ENCODE measurements around the gene DLG4.

The DLG4 gene

GRCh38 chr17:7240375-7240774 is 20.7 kb upstream of the DLG4 start:
- TF ChIP-seq EZH2phosphoT487 (IDR thresholded peaks at IDR 0.05; ENCODE audit: borderline replicate concordance), result no peak
- Histone ChIP-seq H3K9me3 (ENCODE audit: insufficient read depth, low read depth, low read length) (no peaks in the 10 kb centered on the region), H3K9me2 (replicated peaks; ENCODE audit: low read depth, low read length) (no peaks in the 10 kb centered on the region), H2AFZ (ENCODE audit: low read length) (no peak overlapping the region), H4K20me1 (ENCODE audit: insufficient read depth, low read length, poor library complexity, severe bottlenecking) (peaks cover 21% of the 10 kb centered on the region), H3K4me2 (ENCODE audit: low read depth, low read length, poor library complexity, severe bottlenecking) (peak overlapping the region; percentile 75), H3K4me3 (ENCODE audit: low read length, poor library complexity, severe bottlenecking) (peak overlapping the region; percentile 86), H3F3A (ENCODE audit: low read depth) (peaks cover 5% of the 10 kb centered on the region; the same call in 1 of the 2 replicates), H3K36me3 (ENCODE audit: insufficient read depth, low read length) (peaks cover 28% of the 10 kb centered on the region; the same call in 1 of the 2 replicates), H3K9ac (ENCODE audit: low read depth, low read length, poor library complexity, severe bottlenecking) (peak overlapping the region; percentile 86), H3K27me3 (ENCODE audit: insufficient read depth, low read length, poor library complexity, severe bottlenecking) (peaks cover 5% of the 10 kb centered on the region), H3K4me1 (ENCODE audit: insufficient read depth, low read length, poor library complexity, severe bottlenecking) (peaks cover 32% of the 10 kb centered on the region), H3K79me2 (ENCODE audit: insufficient read depth, low read length) (peaks cover 59% of the 10 kb centered on the region)

DNA sequence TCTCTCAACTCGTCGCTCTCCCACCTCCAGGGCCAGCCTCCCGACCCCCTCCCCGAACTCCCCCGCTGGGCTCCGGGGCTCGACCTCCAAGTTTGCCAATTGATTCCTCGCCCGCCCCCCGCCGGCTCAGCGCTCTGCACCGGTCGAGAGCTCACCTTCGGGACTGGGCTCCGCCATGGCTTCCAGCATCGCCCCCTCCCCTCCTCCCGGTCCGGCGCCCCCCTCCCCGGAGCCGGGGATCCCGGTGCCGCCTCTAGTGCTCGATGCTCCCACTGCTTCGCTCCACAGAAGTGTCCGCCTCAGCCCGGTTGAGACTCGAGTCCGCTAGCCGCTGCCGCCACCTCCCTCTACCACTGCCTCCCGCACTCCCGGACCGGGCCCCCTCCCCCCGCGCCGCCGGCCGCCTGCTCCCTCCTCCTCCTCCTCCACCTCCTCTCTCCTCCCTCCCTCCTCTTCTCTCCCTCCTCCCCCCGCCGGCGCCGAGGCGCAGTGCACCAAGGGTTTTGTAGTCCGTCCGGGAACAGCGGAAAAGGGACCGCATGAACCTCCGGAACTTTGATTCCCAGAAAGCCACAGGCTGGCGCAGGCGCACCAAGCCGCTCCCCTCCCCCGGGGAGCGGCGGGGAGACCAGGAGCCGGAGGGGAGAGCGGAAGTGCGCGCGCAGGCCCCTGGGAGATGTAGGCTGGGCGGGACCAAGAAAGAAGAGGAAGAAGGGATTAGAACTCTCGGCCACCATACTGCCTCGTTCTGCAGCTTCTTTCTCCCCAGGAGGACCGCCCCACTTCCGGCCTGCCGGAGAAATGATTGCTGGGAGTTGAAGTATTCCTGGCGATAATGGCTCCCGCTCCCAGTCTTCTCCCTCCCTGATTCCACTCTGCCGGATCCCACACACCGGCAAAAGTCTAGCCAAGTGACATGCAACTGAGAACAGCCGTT is 19.7 kb upstream of the DLG4 start, which contains the start of gene PHF23:
PHF23 (minus strand) TSS at position 367 of the 937 bp plus-strand sequence; CDS start at position 189, 178 bp downstream.
- Histone ChIP-seq H3K36me3 (ENCODE audit: insufficient read depth, low read length) (peaks cover 25% of the 10 kb centered on the region; the same call in 1 of the 2 replicates), H3K9ac (ENCODE audit: low read depth, low read length, poor library complexity, severe bottlenecking) (peak within 1 kb of the TSS; percentile 98), H3K27me3 (ENCODE audit: insufficient read depth, low read length, poor library complexity, severe bottlenecking) (peaks cover 5% of the 10 kb centered on the region), H3F3A (ENCODE audit: low read depth) (peaks cover 12% of the 10 kb centered on the region), H3K4me3 (ENCODE audit: low read length, poor library complexity, severe bottlenecking) (peak within 1 kb of the TSS; percentile 96), H3K4me2 (ENCODE audit: low read depth, low read length, poor library complexity, severe bottlenecking) (peak within 1 kb of the TSS; percentile 75), H3K9me3 (ENCODE audit: insufficient read depth, low read depth, low read length) (no peaks in the 10 kb centered on the region), H4K20me1 (ENCODE audit: insufficient read depth, low read length, poor library complexity, severe bottlenecking) (peaks cover 29% of the 10 kb centered on the region), H3K4me1 (ENCODE audit: insufficient read depth, low read length, poor library complexity, severe bottlenecking) (peaks cover 40% of the 10 kb centered on the region), H3K9me2 (replicated peaks; ENCODE audit: low read depth, low read length) (no peaks in the 10 kb centered on the region), H2AFZ (ENCODE audit: low read length) (peak within 1 kb of the TSS; percentile 25; the same call in 1 of the 2 replicates), H3K79me2 (ENCODE audit: insufficient read depth, low read length) (peaks cover 61% of the 10 kb centered on the region)
- TF ChIP-seq, protein P1, sequence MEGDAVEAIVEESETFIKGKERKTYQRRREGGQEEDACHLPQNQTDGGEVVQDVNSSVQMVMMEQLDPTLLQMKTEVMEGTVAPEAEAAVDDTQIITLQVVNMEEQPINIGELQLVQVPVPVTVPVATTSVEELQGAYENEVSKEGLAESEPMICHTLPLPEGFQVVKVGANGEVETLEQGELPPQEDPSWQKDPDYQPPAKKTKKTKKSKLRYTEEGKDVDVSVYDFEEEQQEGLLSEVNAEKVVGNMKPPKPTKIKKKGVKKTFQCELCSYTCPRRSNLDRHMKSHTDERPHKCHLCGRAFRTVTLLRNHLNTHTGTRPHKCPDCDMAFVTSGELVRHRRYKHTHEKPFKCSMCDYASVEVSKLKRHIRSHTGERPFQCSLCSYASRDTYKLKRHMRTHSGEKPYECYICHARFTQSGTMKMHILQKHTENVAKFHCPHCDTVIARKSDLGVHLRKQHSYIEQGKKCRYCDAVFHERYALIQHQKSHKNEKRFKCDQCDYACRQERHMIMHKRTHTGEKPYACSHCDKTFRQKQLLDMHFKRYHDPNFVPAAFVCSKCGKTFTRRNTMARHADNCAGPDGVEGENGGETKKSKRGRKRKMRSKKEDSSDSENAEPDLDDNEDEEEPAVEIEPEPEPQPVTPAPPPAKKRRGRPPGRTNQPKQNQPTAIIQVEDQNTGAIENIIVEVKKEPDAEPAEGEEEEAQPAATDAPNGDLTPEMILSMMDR (conservative IDR thresholded peaks at IDR 0.05; ENCODE audit: low read length), result no peak
- TF ChIP-seq EZH2phosphoT487 (IDR thresholded peaks at IDR 0.05; ENCODE audit: borderline replicate concordance), result no peak

- no peaks in the 10 kb centered on the region for H3K9me2 ChIP-seq (replicated peaks; ENCODE audit: low read depth, low read length)
- peaks cover 12% of the 10 kb centered on the region for H3F3A ChIP-seq (ENCODE audit: low read depth)
- peaks cover 29% of the 10 kb centered on the region for H4K20me1 ChIP-seq (ENCODE audit: insufficient read depth, low read length, poor library complexity, severe bottlenecking)
- peak overlapping the region; percentile 98 for H3K9ac ChIP-seq (ENCODE audit: low read depth, low read length, poor library complexity, severe bottlenecking)
- TF ChIP-seq, protein P1 (conservative IDR thresholded peaks at IDR 0.05; ENCODE audit: low read length), result no peak
- TF ChIP-seq EZH2phosphoT487 (IDR thresholded peaks at IDR 0.05; ENCODE audit: borderline replicate concordance), result no peak
- peaks cover 40% of the 10 kb centered on the region for H3K4me1 ChIP-seq (ENCODE audit: insufficient read depth, low read length, poor library complexity, severe bottlenecking)
- no peaks in the 10 kb centered on the region for H3K9me3 ChIP-seq (ENCODE audit: insufficient read depth, low read depth, low read length)
- peak overlapping the region; percentile 70 for H3K4me2 ChIP-seq (ENCODE audit: low read depth, low read length, poor library complexity, severe bottlenecking)
- H3K36me3 ChIP-seq (ENCODE audit: insufficient read depth, low read length), result peaks cover 18% of the 10 kb centered on the region; the same call in 1 of the 2 replicates
- peaks cover 68% of the 10 kb centered on the region for H3K79me2 ChIP-seq (ENCODE audit: insufficient read depth, low read length)
- H3K27me3 ChIP-seq (ENCODE audit: insufficient read depth, low read length, poor library complexity, severe bottlenecking), result peaks cover 5% of the 10 kb centered on the region
- H3K4me3 ChIP-seq (ENCODE audit: low read length, poor library complexity, severe bottlenecking), result peak overlapping the region; percentile 96
- H2AFZ ChIP-seq (ENCODE audit: low read length), result peak overlapping the region; percentile 25; the same call in 1 of the 2 replicates
Observed at GRCh38 chr17:7238420-7239090, 18.9 kb upstream of the DLG4 start.

Data from Loucy (cell line).